Ramos (cell line): Measurements from ENCODE around the gene ACOXL.

Source experiments
- in situ Hi-C: fragments of 300-500 bp; cut with MboI; formaldehyde crosslinking; loops from one replicate; pipeline ENCODE4 v1.14.3; 2022; ENCODE audit warnings: low sequenced_read_pairs; ENCODE audit not compliant: unreplicated experiment

ACOXL gene

DNA sequence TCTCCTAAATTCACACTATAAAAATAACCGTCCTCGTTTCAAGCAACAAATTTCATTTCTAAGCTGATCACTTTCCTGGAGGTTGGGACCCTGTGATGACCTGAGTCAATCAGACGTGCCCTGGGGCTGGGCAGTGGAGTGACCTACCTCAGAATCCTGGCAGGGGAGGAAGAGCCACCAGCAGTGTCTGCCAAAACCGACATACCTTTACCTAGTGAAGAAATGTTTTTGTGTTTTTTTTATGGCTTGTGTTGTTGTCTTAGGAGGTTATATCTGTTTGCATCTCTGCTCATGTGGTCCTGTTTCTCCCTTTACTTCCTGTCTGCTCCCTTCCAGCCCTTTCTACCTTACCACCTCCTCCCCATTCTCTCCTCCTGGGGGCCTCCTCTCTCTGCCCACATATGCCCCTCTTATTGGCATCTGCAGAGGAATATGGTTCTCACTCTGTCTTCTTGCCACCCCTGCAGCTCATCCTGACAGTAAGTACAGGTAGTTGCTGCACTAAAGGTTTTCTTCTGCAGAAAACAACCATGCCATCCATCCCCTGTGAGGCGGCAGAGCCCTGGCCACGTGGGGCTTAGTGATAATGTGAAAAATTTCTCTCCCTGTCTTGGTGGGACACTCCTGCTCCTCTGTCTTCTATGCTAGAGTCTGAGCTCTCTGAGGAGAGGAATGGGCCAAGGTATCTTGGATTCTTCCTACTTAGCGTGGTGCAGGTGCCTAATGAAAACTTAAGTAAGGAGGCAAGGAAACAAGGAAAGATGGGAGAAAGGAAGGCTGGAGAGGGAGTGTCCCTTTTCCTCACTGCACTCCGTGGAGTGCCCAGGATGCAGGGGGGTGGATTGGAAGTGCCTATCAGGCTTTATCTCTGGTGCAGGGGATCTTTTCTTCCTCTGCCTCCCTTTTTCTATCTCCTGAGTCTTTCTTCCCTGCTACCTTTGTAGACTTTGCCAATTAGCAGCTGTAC, 15.4 kb downstream of the ACOXL start:
- in situ Hi-C loops: no loop called here

DNA sequence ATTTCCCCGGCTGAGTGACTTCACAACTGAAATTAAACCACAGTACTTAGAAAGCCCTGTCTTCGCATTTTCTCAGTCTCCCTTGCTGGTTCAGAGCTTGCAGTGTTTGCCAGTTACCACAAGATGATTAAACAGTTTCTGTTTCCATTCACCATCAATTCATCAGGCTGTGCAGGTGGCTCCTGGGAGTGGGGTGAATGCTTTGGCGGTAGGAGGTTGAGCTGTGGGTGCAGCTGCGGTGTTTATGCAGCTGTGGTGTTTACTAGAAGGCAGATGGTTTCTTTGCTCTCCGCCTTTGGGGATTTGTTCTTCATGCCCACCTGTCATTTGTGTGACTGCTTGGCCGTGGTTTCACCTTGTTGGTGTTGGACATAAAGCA, 16.1 kb downstream of the ACOXL start:
- in situ Hi-C loops: no loop called here

- in situ Hi-C loops: no loop called here
These were observed 19.3 kb downstream of the ACOXL start for GRCh38 chr2:110751642-110752041.

- in situ Hi-C loops: no loop called here
These were observed 20.5 kb downstream of the ACOXL start for GRCh38 chr2:110752871-110753270.

DNA sequence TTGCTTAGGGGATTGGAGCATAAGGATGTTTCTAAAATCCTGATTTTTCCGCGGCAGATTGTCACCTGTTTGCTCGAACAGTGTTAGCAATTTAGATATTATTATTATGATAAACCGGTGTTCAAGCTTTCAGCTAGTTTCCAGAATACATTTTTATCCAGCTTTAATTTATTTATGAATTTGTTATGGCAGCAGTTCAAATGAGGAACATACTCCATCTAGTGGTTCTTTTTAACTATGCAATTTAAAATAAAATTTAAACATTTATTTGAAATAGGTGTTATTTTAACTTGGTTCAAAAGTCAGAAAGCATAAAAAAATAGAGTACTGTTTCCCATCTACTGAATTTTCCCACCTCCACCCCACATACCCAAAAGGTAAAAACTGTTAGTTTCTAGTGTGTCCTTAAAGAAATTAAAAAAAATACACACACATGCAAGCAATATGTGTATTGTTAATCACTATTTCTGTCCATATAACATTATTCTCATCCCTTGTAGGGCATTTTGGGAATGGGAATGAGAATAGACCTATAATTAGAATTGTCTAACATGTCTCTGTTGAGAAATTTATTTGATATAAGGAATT, 23.2 kb downstream of the ACOXL start:
- in situ Hi-C loops: no loop called here

DNA sequence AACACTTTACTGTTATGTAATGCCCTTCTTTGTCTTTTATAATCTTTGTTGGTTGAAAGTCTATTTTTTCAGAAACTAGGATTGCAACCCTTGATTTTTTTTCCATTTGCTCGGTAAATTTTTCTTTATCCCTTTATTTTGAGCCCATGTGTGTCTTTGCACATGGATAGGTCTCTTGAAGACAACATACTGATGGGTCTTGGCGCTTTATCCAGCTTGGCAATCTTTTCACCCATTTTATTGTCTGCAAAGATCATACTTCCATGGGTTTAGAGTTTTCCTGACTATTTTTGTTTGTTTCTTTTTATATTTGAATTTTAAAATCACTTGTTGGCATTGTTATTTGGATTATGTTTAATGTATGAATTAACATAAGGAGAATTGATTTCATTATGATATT, 27.0 kb downstream of the ACOXL start:
- in situ Hi-C loops: no loop called here

DNA sequence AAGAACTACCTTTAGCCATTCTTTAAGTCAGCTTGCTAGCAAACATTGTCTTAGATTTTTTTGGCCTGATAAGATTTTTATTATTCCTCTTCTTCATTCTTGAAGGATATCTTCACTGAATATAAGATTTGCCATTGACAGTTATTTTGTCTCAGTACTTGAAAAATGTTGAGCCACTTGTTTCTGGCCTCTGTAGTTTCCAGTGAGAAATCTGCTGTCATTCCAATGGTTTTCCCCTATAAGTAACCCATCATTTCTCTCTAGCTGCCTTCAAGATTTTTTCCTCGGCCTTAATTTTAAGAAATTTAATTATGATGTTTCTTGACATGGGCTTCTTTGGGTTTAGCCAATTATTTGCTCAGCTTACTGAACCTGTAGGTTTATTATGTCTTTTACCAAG, 32.6 kb downstream of the ACOXL start:
- in situ Hi-C loops: no loop called here

GRCh38 chr2:110766291-110766690, 33.9 kb downstream of the ACOXL start:
- in situ Hi-C loops: no loop called here

DNA sequence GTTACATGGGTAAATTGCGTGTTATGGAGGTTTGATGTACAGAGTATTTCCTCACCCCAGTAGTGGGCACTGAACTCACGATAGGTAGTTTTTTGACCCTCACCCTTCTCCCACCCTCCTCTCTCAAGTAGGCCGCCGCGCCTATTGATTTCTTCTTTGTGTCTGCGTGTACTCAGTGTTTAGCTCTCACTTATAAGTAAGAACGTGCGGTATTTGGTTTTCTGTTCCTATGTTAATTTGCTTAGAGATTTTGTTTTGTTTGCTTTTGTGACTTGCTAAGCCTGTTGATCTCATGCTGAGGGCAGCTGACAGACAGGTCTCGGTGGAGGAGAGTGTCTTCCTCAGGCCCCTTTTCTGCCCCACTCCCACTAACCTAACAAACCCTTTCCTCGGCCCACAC, 36.2 kb downstream of the ACOXL start:
- in situ Hi-C loops: no loop called here

- in situ Hi-C loops: no loop called here
These were observed 38.1 kb downstream of the ACOXL start for GRCh38 chr2:110770404-110770958.

- in situ Hi-C loops: no loop called here
These were observed 38.6 kb downstream of the ACOXL start for GRCh38 chr2:110770959-110771431.

GRCh38 chr2:110771547-110772382, 39.4 kb downstream of the ACOXL start:
- in situ Hi-C loops: no loop called here

DNA sequence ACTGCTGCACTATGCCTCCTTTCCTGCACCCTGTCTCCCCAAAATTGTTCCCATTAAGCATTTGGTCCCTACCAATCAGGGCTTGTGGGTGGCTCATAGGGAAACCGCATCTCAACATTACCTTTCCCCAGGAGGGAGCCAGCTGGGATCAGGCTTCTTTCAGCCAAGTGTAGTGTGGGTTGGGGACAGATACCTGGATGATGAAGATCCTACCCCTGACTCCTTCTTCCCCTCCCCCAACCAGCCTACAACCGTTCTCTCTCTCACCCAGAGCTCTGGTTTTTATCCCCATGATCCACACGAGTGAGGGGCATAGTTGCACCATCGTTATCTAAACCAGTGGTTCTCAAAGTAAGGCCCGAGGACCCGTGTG, 40.0 kb downstream of the ACOXL start:
- in situ Hi-C loops: no loop called here

- in situ Hi-C loops: no loop called here
These were observed 41.1 kb downstream of the ACOXL start for GRCh38 chr2:110773401-110773921.

DNA sequence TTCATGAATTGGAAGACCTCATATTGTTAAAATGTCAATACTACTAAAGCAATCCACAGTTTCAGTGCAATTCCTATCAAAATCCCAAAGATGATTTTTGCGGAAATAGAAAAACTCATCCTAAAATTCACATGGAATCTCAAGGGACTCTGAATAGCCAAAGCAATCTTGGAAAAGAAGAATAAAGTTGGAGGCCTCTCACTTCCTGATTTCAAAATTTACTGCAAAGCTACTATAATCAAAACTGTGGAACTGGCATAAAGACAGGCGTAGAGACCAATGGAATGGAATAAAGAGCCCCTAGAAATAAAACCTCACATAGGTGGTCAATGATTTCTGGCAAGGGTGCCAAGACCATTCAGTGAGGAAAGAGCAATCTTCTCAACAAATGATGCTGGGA, 42.3 kb downstream of the ACOXL start:
- in situ Hi-C loops: no loop called here

GRCh38 chr2:110777531-110778311, 45.3 kb downstream of the ACOXL start:
- in situ Hi-C loops: no loop called here

- in situ Hi-C loops: no loop called here
These were observed 48.1 kb downstream of the ACOXL start for GRCh38 chr2:110780461-110780860.

DNA sequence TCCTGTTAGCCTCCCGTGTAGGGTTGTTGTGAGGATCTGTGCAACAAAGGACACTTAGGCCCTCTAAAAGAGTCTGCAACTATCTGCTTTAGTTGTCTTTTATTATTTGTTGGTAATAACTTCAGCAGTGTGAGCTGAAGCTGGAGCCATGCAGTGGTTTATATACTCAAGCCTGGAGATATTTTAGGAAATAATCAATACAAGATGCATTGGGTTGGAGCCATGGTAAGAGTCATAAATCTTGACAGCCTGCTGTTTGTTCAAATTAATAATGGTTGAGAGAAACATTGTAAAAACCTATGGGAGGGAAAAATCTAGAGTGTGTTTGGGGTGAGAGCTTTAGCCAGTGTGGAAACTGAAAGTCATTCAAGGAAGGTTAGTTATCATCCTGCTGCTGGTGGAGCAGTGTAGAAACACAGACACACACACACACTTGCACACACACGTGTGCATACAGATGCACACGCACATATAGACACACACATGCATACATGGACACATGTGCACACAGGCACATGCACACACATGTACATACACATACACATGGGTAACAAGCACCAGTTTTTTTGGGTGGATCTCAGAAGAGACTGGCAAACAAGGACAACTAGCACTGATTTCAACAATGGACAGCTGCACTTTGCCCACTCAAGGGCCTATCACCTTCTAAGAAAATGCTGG, 51.0 kb downstream of the ACOXL start:
- in situ Hi-C loops: no loop called here

DNA sequence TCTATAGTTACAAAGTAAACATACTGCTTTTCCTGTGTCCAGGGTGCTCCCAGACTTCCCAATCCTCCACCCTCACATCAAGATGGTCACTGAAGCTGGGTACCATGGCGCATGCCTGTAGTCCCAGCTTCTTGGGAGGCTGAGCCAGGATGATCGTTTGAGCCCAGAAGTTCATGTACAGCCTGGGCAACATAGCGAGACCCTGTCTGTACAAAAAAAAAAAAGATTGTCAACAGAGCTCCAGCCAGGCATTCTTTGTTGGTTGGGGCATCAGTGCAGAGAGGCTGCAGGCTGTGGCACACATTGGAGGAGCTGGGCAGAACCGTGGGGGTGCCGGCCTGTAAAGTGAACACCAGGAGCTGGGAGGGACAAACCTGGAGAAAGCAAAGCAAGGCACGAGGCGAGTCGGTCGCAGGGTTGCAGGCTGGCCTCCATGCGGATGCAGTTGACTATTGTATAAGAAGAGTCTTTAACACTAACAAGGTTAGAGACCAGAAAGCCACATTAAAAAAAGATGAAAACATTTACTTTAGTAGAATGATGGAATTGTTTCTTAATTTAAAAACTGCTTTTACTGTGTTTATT, 51.8 kb downstream of the ACOXL start:
- in situ Hi-C loops: no loop called here
